HG03460 (cell line): ENCODE data around the gene PALMD.

Experiments
- ATAC-seq: cut with Tn5 transposase; IDR thresholded peaks from one replicate; pipeline ENCODE4 v1.9.1; 2021; ENCODE audit not compliant: unreplicated experiment

PALMD gene

GRCh38 chr1:99657213-99658030 is 11.5 kb downstream of the PALMD start:
- no peak for ATAC-seq

- no peak for ATAC-seq
These were observed 12.0 kb downstream of the PALMD start for GRCh38 chr1:99658031-99658290.

- ATAC-seq: no peak
These were observed 13.9 kb downstream of the PALMD start for GRCh38 chr1:99659755-99660210.

- no peak for ATAC-seq
These were observed 14.6 kb downstream of the PALMD start for GRCh38 chr1:99660496-99660895.

GRCh38 chr1:99661780-99662179 is 15.9 kb downstream of the PALMD start:
- ATAC-seq: no peak

GRCh38 chr1:99662539-99663080 is 16.7 kb downstream of the PALMD start:
- no peak for ATAC-seq

GRCh38 chr1:99663501-99663900 is 17.6 kb downstream of the PALMD start:
- no peak for ATAC-seq

- no peak for ATAC-seq
These were observed 19.3 kb downstream of the PALMD start for GRCh38 chr1:99665212-99665611.

- no peak for ATAC-seq
These were observed 23.5 kb downstream of the PALMD start for GRCh38 chr1:99669376-99669775.

- no peak for ATAC-seq
These were observed 23.9 kb downstream of the PALMD start for GRCh38 chr1:99669821-99670220.

- ATAC-seq: no peak
These were observed 24.7 kb downstream of the PALMD start for GRCh38 chr1:99670583-99670982.

GRCh38 chr1:99672038-99672437 is 26.1 kb downstream of the PALMD start:
- ATAC-seq: no peak

- ATAC-seq: no peak
These were observed 26.8 kb downstream of the PALMD start for GRCh38 chr1:99672530-99673213.

GRCh38 chr1:99673315-99673714 is 27.4 kb downstream of the PALMD start:
- ATAC-seq: no peak

GRCh38 chr1:99674115-99675064 is 28.5 kb downstream of the PALMD start:
- no peak for ATAC-seq

- no peak for ATAC-seq
These were observed 29.4 kb downstream of the PALMD start for GRCh38 chr1:99675292-99675691.

- ATAC-seq: no peak
These were observed 30.1 kb downstream of the PALMD start for GRCh38 chr1:99675994-99676393.

- ATAC-seq: no peak
These were observed 31.0 kb downstream of the PALMD start for GRCh38 chr1:99676876-99677275.

GRCh38 chr1:99677416-99677815 is 31.5 kb downstream of the PALMD start:
- no peak for ATAC-seq

GRCh38 chr1:99680270-99680669 is 34.4 kb downstream of the PALMD start:
- no peak for ATAC-seq

- no peak for ATAC-seq
These were observed 35.7 kb downstream of the PALMD start for GRCh38 chr1:99681583-99681982.
